ENCODE measurements around the gene SLC27A6.

DNA sequence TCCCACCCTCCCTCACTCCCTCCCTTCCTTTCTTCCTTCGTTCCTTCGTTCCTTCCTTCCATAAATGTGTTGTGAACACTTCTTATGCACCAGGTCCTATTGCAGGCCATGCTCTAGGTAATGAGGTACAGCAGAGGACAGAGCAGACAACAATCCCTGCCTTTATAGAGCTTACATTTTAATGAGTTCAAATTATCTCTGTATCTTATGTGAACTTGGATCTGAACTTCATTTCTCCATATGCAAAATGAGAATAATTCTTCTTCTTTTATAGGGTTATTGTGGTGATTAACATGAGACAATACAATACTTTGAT, 37.2 kb downstream of the SLC27A6 start:
- TF ChIP-seq, protein P1, sequence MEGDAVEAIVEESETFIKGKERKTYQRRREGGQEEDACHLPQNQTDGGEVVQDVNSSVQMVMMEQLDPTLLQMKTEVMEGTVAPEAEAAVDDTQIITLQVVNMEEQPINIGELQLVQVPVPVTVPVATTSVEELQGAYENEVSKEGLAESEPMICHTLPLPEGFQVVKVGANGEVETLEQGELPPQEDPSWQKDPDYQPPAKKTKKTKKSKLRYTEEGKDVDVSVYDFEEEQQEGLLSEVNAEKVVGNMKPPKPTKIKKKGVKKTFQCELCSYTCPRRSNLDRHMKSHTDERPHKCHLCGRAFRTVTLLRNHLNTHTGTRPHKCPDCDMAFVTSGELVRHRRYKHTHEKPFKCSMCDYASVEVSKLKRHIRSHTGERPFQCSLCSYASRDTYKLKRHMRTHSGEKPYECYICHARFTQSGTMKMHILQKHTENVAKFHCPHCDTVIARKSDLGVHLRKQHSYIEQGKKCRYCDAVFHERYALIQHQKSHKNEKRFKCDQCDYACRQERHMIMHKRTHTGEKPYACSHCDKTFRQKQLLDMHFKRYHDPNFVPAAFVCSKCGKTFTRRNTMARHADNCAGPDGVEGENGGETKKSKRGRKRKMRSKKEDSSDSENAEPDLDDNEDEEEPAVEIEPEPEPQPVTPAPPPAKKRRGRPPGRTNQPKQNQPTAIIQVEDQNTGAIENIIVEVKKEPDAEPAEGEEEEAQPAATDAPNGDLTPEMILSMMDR (IDR thresholded peaks at IDR 0.05) = no peak
- TF ChIP-seq POLR2A (IDR thresholded peaks at IDR 0.05) = no peak

All from Peyer's patch (tissue), 4 donors.